HUES6 (cell line): Measurements from ENCODE around the gene DYSF.
A peak's percentile ranks its signal among the peaks of the same experiment; 100 is the strongest.

Experiments
- H3K27ac ChIP-seq: 2 replicates; pipeline ENCODE4 v1.7.0; 2013; ENCODE audit warnings: low read depth, mild to moderate bottlenecking, low read length, inconsistent platforms
- H3K27me3 ChIP-seq: 2 replicates; pipeline ENCODE4 v1.6.1; 2013; ENCODE audit warnings: low read length; ENCODE audit not compliant: control insufficient read depth, insufficient read depth
- H3K36me3 ChIP-seq: 2 replicates; pipeline ENCODE4 v1.6.1; 2013; ENCODE audit warnings: low read length; ENCODE audit not compliant: control insufficient read depth, insufficient read depth
- H3K4me1 ChIP-seq: 2 replicates; pipeline ENCODE4 v1.6.1; 2013; ENCODE audit warnings: low read length; ENCODE audit not compliant: control insufficient read depth, insufficient read depth
- H3K4me3 ChIP-seq: 2 replicates; pipeline ENCODE4 v1.5.1; 2013; ENCODE audit warnings: low read depth, low read length
- H3K9ac ChIP-seq: one replicate; pipeline ENCODE4 v1.6.1; 2013; ENCODE audit warnings: mild to moderate bottlenecking, low read length
- H3K9me3 ChIP-seq: 2 replicates; pipeline ENCODE4 v1.6.1; 2013; ENCODE audit warnings: low read depth, low read length; ENCODE audit not compliant: control insufficient read depth, insufficient read depth

DYSF gene

DNA sequence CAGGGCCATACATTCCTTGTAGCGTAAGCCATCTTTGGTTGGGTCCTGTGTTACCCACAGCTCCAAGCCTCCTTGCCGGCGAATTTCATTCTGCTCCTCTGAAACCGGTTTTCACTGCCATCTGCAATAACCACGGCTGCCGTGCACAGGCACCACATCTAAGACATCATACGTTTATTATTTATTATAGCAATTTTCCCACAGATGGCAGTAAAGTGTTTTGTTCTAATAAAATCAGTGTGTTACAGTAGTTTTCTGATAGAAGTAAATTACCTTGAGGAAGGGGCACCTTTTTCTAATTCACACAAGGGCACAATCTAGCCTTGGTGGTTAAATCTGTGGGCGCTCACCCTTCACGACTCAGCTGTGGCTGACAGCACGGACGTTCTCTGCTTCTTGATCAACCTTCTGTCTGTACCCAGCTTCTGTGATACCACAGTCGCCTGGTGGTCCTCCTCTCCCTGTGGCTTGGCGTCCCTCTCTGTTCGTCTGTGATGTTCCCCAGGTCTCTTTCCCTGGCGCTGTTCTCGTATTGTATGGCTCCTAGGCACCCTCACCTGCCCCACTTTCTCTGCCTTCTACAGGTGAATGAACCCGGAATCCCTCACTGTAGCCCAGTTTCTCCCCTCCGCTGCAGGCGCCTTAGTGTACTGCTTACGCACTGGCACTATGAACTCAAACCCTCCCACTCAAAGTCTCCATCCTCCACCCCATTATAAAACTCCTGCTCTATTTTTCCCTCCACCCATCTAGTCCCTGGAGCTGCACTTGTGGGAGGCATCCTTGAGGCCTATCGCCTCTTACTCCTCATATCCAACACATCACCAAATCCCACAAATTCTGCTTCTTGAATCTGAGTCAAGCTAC, 236.8 kb downstream of the DYSF start:
- Histone ChIP-seq H3K9ac (no peak overlapping the region), H3K9me3 (no peaks in the 10 kb centered on the region), H3K4me1 (peaks cover 42% of the 10 kb centered on the region), H3K27me3 (peaks cover 11% of the 10 kb centered on the region; the same call in 1 of the 2 replicates), H3K27ac (no peak overlapping the region), H3K4me3 (no peak overlapping the region), H3K36me3 (no peaks in the 10 kb centered on the region)

DNA sequence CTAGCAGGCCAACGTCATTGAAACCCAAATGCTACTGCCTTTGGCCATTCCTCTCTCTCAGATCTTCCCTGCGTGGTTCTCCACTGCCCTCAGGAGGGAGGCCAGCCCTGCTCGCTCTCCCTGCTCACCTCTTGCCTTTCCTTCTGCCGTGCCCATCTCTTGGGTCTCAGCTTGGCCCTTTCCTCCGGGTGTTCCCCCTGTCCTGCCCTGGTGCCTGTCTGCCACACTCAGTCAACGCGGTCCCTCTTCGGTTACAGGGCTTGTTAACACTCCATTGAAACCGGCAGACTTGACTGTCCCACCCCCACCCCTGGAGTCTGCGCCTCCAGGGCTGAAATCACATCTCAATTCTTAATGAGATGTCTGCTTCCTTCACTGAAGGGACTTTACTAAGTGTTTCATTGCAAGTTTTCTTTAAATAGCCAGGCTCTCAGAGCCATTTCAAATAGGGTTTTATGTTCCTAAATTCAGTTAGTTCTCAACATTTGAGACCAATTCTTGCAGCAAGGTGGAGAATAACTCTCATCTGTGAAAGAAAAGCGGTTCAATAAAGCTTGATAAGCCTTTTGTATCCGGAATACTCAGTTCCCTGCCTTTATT, 237.6 kb downstream of the DYSF start:
- H3K4me1 ChIP-seq = peaks cover 49% of the 10 kb centered on the region
- H3K36me3 ChIP-seq = no peaks in the 10 kb centered on the region
- H3K4me3 ChIP-seq = no peak overlapping the region
- H3K27ac ChIP-seq = no peak overlapping the region
- peaks cover 11% of the 10 kb centered on the region; the same call in 1 of the 2 replicates for H3K27me3 ChIP-seq
- H3K9ac ChIP-seq = no peak overlapping the region
- H3K9me3 ChIP-seq = no peaks in the 10 kb centered on the region

DNA sequence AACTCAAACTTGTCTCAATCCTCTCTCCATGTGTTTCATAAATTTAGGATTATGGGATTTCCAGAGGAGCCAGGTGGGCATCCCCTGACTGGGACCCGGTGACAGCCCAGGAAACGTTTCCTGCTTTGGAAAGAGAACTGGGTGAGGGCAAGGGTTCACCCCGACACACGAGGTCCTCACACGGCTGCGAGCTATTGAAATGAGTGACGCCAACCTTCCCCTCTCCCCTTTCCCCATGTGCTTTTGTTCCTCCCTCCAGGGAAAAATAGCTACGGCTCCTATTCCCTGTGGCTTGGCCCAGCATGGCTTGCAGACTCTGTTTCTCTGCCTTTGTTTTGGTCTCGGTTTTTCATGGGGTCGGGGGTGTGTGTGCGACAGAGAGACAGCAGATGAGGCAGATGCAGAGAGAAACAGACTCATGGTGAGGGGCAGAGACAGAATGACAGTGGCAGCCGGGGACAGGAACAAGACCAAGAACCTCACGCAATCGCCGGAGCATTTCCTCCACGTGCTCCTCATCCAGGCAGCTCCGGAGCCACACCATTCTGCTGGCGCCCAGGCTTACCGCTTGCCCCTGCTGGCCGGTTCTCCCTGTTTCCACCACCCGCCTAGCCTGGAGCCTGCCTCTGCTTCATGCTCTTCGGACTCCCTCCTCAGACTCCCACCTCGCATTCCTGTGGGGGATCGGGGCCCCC, 238.5 kb downstream of the DYSF start:
- Histone ChIP-seq H3K4me1 (peaks cover 52% of the 10 kb centered on the region), H3K27me3 (peaks cover 11% of the 10 kb centered on the region; the same call in 1 of the 2 replicates), H3K9me3 (no peaks in the 10 kb centered on the region), H3K4me3 (no peak overlapping the region), H3K9ac (no peak overlapping the region), H3K36me3 (no peaks in the 10 kb centered on the region), H3K27ac (no peak overlapping the region)

DNA sequence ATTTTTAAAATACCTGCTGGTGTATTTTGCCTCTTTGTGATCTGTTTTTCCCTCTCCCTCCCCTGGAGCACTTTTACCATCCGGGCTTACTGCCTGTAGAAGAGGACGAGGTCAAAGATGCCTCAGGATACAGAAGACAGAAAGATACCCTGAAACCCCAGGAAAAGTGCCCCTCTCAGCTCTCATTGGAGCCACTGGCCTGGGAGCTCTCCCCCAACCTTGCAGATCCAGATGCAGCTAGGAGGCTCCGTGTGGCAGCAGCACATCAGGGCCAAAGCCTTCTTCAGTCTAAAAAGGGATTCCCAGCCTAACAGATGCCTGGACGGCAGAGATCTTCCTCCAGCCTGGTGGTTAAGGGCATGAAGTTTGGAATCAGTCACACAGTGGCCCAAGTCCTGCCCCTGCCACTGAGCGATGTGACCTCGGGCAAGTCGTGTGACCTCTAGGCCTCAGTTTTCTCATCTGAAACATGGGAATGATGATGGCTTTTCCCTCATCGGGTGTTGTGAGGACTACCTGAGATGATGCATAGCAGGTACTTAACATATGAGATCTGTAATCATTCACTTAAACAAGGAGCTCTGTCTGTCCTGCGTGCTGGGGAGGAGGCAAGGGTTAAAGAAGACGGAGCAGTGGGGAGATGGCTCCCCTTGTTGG, 239.4 kb downstream of the DYSF start:
- H3K4me1 ChIP-seq = peaks cover 52% of the 10 kb centered on the region
- peaks cover under 1% of the 10 kb centered on the region; the same call in 1 of the 2 replicates for H3K9me3 ChIP-seq
- H3K27me3 ChIP-seq = peaks cover 11% of the 10 kb centered on the region; the same call in 1 of the 2 replicates
- no peaks in the 10 kb centered on the region for H3K36me3 ChIP-seq
- no peak overlapping the region for H3K4me3 ChIP-seq
- H3K27ac ChIP-seq = no peak overlapping the region
- no peak overlapping the region for H3K9ac ChIP-seq

DNA sequence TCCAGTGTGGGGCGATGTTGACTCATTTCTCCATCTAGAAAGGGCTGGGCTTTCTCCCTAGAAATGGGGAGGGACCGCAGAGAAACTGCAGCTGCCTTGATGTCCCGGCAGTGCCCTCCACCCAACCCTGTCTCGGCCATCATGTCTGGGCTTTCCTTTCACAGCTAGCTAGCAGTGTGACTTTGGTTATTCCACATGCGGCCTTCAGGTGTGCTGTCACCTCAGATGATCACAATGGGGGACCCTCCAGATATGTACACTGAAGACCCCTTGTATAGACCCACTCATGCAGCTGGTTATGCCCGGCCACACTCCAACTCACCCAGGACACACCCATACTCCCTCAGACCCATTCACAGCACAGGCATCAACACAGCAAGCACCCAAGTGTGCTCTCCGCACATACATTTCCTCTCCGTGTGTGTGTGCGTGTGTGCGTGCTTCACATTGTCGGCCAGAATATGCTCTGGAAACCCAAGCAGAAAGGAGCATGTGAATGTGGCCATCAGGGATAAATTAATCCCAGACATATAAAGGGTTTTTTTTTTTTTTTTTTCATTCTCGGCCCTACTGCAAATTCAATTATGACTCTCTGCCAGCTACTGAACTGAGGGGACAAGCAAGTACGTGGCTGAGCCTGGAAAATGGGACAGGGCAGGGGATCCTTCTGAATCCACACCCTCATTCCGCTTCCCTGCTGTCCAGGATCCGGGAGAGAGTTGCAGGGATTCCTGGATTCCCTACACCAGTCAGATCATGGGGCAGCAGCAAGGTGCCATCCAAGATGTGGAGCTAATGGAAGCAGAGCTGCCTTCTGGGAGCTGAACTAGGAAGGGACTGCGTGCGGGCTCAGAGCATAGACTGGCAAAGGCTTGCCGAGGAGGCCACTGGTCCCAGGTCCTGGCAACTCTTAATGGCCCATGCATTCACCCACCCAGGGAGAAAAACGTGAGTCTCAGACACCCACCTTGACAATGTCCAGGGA, 240.2 kb downstream of the DYSF start:
- Histone ChIP-seq H3K9ac (no peak overlapping the region), H3K9me3 (peaks cover 7% of the 10 kb centered on the region; the same call in 1 of the 2 replicates), H3K4me3 (no peak overlapping the region), H3K27me3 (peaks cover 11% of the 10 kb centered on the region; the same call in 1 of the 2 replicates), H3K4me1 (peaks cover 52% of the 10 kb centered on the region), H3K36me3 (no peaks in the 10 kb centered on the region), H3K27ac (no peak overlapping the region)

DNA sequence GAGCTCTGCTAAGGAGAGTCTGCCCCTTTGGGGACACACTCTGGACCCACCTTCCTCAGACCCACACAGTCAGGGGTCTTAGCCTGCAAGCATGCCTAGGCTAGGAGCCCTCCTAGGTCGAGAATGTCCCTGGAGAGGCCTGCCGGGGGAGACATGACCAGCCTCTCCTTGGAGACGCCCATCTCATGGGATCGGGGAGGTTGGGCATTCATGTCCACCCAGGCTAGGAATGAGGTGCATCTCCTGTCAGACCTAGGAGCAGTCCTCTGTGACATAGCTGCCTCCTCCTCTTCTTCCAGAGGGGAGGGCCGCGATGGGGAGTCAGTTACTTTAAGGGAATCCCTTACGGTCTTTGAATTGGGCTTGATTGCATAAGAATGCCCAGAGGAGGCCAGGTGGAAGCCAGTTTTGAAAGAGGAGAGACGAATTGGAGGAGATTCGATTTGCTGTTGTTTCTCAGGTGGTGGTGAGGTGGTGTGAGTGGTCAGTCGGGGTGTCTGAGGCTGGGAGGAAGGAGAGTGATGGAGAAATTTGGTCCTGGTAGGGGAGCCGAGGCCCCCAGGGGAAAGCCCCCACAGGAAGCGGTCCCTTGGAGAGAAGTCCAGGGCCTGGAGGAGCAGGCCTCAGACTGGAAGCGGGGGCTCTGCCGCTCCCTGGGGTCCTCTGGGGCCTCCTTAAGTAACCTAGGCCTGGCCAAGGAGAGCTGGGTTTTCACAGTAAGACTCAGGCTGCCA, 241.3 kb downstream of the DYSF start:
- peaks cover 11% of the 10 kb centered on the region; the same call in 1 of the 2 replicates for H3K27me3 ChIP-seq
- no peak overlapping the region for H3K27ac ChIP-seq
- H3K9ac ChIP-seq = peak overlapping the region; percentile 20
- H3K36me3 ChIP-seq = no peaks in the 10 kb centered on the region
- H3K4me1 ChIP-seq = peaks cover 52% of the 10 kb centered on the region
- no peak overlapping the region for H3K4me3 ChIP-seq
- H3K9me3 ChIP-seq = peaks cover 9% of the 10 kb centered on the region

DNA sequence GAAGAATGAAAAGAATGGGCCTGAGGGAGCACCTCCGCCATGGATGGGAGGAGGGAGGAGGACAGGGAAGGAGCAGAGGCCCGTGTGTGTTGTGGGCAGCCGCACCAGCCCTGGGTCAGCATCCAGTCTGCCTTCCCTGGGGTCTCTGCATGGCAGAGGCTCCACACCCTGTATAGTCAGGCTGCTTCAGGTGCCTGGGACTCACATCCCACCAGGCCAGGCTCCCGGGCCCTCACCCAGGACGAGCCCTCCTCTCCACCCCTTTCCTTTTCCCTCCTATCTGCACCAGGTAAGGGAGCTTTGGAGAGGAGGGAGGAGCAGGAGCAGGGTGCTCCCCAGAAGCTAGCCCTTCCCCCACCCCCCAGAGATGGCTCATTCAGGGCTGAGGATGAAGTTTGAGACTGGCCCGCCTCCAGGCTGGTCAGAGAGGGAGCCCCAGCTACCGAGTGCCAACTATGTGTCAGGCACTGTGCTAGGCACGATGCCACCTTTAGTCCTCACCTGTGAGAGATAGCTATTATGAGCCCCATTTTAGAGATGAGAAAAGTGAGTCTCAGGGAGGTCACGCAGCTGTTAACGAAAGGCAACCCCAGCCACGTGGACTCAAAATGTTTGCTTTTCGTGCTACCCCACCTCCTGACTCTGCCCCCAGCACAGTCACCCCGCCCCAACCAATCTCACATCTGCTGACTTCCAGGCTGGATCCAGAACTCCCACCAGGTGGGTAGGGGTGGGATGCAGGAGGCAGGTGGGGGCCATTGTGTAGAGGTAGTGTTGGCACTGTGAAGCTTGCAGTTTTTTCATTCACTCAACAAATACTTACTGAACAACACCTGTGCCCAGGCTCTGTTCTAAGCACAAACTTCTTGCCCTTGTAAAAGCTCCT, 242.1 kb downstream of the DYSF start:
- Histone ChIP-seq H3K9ac (no peak overlapping the region), H3K4me3 (no peak overlapping the region), H3K36me3 (no peaks in the 10 kb centered on the region), H3K4me1 (peaks cover 52% of the 10 kb centered on the region), H3K27ac (no peak overlapping the region), H3K27me3 (peaks cover 11% of the 10 kb centered on the region; the same call in 1 of the 2 replicates), H3K9me3 (peaks cover 9% of the 10 kb centered on the region)

DNA sequence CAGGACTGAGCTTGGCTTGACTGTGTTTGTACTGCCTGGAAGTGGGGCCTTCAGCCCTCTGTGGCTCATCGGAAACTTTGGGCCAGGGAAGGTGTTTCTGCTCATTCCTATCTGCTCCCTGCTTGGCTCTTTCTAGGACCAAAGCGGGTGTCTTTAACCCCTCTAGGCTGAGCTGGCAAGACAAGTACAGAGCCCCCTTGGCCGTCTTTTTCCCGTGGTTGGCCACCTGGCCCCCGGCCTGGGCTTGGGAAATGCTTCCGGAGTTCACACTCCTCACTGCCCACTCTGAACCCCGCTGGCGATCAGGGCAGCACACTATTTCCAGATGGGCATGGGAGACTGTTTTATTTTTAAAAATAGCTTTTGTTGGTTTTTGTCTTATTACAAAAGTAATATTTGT, 243.0 kb downstream of the DYSF start:
- H3K36me3 ChIP-seq = no peaks in the 10 kb centered on the region
- H3K9ac ChIP-seq = no peak overlapping the region
- peaks cover 43% of the 10 kb centered on the region for H3K4me1 ChIP-seq
- peaks cover 11% of the 10 kb centered on the region; the same call in 1 of the 2 replicates for H3K27me3 ChIP-seq
- peaks cover 9% of the 10 kb centered on the region for H3K9me3 ChIP-seq
- H3K27ac ChIP-seq = no peak overlapping the region
- H3K4me3 ChIP-seq = no peak overlapping the region
